Activated CD4-positive, alpha-beta T cell treated with anti-CD3 and anti-CD28 coated beads, Interleukin-2, Interleukin-4, amounts not matched to agents 100 ng/mL and 50 ng/mL, durations not matched to agents 16 hours and 8 hours (primary cell): Measurements from ENCODE around the gene GNAS-AS1.

Source experiments
- DNase-seq: peaks from one replicate; pipeline ENCODE4 v3.0.0-alpha.2; 2020; ENCODE audit warnings: low spot score

GNAS-AS1 gene

GRCh38 chr20:58778760-58779159 lies 71.9 kb downstream of the GNAS-AS1 start:
- no peak for DNase-seq

DNA sequence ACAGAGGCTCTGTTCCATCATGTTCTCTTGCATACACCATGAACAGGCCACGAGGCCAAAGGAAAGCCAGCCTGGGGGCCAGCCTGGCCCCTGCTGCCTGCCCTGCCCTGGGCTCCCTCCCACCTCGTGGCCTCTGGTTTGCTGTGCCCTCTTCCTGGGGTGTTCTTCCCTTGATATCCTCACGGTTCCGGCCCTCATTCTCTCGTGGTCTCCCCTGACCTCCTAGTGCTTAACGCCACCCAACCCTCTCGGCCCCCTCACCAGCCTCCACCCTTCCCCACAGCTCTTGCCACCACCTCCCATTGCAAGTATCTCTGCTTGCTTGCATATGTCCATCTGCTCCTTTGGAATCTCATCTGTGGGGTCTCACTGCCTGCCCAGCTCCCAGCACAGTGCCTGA lies 73.0 kb downstream of the GNAS-AS1 start:
- no peak for DNase-seq

- DNase-seq = no peak
Measured at GRCh38 chr20:58776109-58776508, 74.6 kb downstream of the GNAS-AS1 start.

DNA sequence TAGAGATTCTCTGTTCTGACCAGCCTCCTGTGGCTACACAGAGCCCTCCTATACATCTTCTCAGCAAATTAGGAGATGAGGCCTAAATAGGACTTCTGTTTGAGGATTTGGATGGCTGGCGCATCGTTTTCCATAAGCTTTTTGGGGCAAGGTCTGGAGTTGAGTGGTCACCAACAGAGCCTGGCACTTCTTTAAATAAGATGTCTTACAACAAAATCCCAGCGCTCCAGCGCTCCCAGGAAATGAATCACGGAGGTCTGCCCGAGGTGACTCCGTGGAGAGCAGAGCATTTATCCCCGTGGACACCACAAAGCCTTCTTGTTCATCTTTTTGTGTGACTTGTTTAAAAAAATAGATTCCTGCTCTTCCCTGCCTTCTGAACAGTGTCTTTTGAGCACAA lies 75.3 kb downstream of the GNAS-AS1 start:
- no peak for DNase-seq

DNA sequence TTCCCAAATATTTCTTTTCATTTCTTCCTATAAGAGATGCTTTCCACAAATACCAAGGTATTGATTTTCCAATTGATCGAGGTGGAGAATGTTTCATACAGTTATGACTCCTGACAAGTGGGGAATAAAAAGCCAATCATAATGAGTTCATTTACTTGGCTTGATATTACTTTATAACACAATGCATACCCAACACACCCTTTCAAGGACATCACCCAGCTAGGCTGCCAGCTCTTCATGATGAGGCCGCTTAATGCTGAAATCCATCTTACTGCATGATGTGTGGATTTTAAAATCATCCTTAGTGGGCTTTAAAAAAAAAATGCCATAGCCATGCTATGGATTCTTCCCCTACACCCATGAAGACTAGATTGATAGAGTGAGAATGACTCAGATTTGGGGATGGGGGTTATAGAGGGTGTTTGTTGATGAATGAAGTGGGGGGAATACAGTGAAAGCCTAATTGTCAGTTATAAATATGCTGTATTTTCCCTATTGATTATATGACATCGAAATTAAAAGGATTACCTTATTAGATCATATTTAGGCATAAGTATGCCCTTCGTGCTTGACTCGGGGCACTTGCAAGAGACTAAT lies 75.9 kb downstream of the GNAS-AS1 start:
- no peak for DNase-seq

GRCh38 chr20:58774214-58774613 lies 76.5 kb downstream of the GNAS-AS1 start:
- DNase-seq = no peak

- no peak for DNase-seq
Measured at GRCh38 chr20:58772786-58773185, 77.9 kb downstream of the GNAS-AS1 start.
